NCI-H1092 (cell line): Measurements from ENCODE around the gene WDR44.
"Not testable (repeated sequence)": the region's sequence is repeated elsewhere in the genome, so short reads cannot be mapped to it uniquely, and the experiment has no call there.

Experiments used
- DNase-seq: peaks from one replicate; lab custom pipeline; 2025; lab: John Stamatoyannopoulos, UW

WDR44 gene

GRCh38 chrX:118360429-118361125, 14.7 kb downstream of the WDR44 start:
- DNase-seq = no peak

GRCh38 chrX:118364261-118364660, 18.4 kb downstream of the WDR44 start:
- no peak for DNase-seq

- no peak for DNase-seq
Observed at GRCh38 chrX:118367338-118367737, 21.4 kb downstream of the WDR44 start.

GRCh38 chrX:118368398-118368797, 22.5 kb downstream of the WDR44 start:
- no peak for DNase-seq

- DNase-seq = no peak
Observed at GRCh38 chrX:118370921-118371624, 25.2 kb downstream of the WDR44 start.

GRCh38 chrX:118373538-118373937, 27.6 kb downstream of the WDR44 start:
- no peak for DNase-seq

- no peak for DNase-seq
Observed at GRCh38 chrX:118383120-118383519, 37.2 kb downstream of the WDR44 start.

- DNase-seq = no peak
Observed at GRCh38 chrX:118392716-118393115, 46.8 kb downstream of the WDR44 start.

GRCh38 chrX:118396113-118396512, 50.2 kb downstream of the WDR44 start:
- no peak for DNase-seq

- DNase-seq = no peak
Observed at GRCh38 chrX:118418811-118419251, 72.9 kb downstream of the WDR44 start.

- no peak for DNase-seq
Observed at GRCh38 chrX:118420462-118420861, 74.6 kb downstream of the WDR44 start.

- DNase-seq = no peak
Observed at GRCh38 chrX:118423558-118423957, 77.7 kb downstream of the WDR44 start.

- no peak for DNase-seq
Observed at GRCh38 chrX:118432799-118433198, 86.9 kb downstream of the WDR44 start.

- DNase-seq = no peak
Observed at GRCh38 chrX:118437283-118437682, 91.4 kb downstream of the WDR44 start.

- no peak for DNase-seq
Observed at GRCh38 chrX:118448273-118448783, 102.4 kb downstream of the WDR44 start.

- DNase-seq = no peak
Observed at GRCh38 chrX:118455013-118455412, 109.1 kb downstream of the WDR44 start.

- peak; percentile 32 for DNase-seq
Observed at GRCh38 chrX:118459494-118459893, 113.6 kb downstream of the WDR44 start.

GRCh38 chrX:118464501-118464900, 118.6 kb downstream of the WDR44 start:
- no peak for DNase-seq

- DNase-seq = no peak
Observed at GRCh38 chrX:118468122-118468521, 122.2 kb downstream of the WDR44 start.

- not testable (repeated sequence) for DNase-seq
Observed at GRCh38 chrX:118470721-118471347, 124.9 kb downstream of the WDR44 start.

GRCh38 chrX:118474586-118474985, 128.7 kb downstream of the WDR44 start:
- DNase-seq = no peak

GRCh38 chrX:118475903-118476302, 130.0 kb downstream of the WDR44 start:
- DNase-seq = no peak

- DNase-seq = no peak
Observed at GRCh38 chrX:118480172-118480571, 134.3 kb downstream of the WDR44 start.
